Measurements from ENCODE around the gene CRYGN. TPM values are rescaled to one million over a fixed set of nuclear protein-coding genes. Genes with fewer than 3 reads are reported as not detected.

CRYGN gene
- total and polyA plus RNA-seq, 2 of the 13 experiments (the other 11 are each of a cell fraction or from before 2014, with no cell fraction given) = 0.11 TPM; not detected in 1

GRCh38 chr7:151389768-151390597, 50.0 kb downstream of the CRYGN start (continued):
- TF ChIP-seq KAT8 (CRISPR knock-in tag; IDR thresholded peaks at IDR 0.05) (no peak), KDM5B (CRISPR knock-in tag; IDR thresholded peaks at IDR 0.05; ENCODE audit: borderline replicate concordance) (no peak), CENPX (CRISPR knock-in tag; IDR thresholded peaks at IDR 0.05) (no peak), HDAC6 (IDR thresholded peaks at IDR 0.05; ENCODE audit: low read depth, low read length) (no peak), KLF9 (CRISPR knock-in tag; IDR thresholded peaks at IDR 0.05; ENCODE audit: low read depth) (no peak), PAF1 (CRISPR knock-in tag; IDR thresholded peaks at IDR 0.05) (no peak), DPF2 (CRISPR knock-in tag; IDR thresholded peaks at IDR 0.05; ENCODE audit: borderline replicate concordance, low read depth) (no peak), LBX2 (CRISPR knock-in tag; IDR thresholded peaks at IDR 0.05; ENCODE audit: borderline replicate concordance) (no peak), NFATC3 (CRISPR knock-in tag; IDR thresholded peaks at IDR 0.05) (no peak), MAX (IDR thresholded peaks at IDR 0.05) (no peak), ZNF10 (CRISPR knock-in tag; IDR thresholded peaks at IDR 0.05; ENCODE audit: borderline replicate concordance, low read depth) (no peak), ZNF557 (CRISPR knock-in tag; IDR thresholded peaks at IDR 0.05) (no peak)

DNA sequence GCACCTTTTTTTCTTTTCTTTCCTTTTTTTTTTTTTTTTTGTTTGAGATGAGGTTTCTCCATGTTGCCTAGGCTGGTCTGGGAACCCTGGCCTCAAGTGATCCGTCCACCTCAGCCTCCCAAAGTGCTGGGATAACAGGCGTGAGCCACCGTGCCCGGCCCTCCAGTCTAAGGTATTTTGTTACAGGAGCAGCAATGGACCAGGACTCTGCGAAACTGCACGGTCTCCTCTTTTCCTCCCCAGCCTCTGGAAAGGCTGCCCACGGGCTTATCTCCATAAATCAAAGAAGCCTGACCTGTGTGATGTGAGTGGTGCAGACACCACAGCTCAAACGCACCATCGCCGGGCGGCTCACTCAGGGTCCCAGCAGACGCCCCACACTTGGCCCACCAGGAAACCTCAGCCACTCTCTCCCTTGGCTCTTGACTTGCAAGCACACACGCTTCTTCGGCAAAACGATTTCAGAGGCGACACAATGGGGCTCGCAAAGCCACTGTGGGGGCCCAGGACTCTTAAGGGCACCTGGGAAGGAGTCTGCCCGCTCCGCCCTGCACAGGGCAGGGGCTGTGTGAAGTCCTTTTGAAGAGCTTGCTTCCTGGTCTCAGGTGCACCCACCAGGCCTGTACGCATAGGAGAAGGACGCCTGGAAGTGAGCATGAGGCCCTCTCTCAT, 50.7 kb downstream of the CRYGN start:
- in situ Hi-C loops (cut with HindIII; ENCODE audit: extremely low pct_ligation_motif_present, low pct_unique_long_range_greater_than_20kb) (no loop called here), intact Hi-C loops (cut with micrococcal nuclease; ENCODE audit: unreplicated experiment) (no loop called here)
- H3K79me2 ChIP-seq (ENCODE audit: insufficient read depth, low read length) = no peaks in the 10 kb centered on the region
- ChIA-PET CTCF (ENCODE audit: low intra/inter-chr PET ratio, low total read pairs) (no interaction called here), POLR2A (no interaction called here)
- H3K27ac ChIP-seq (ENCODE audit: extremely low read length, insufficient read depth, low read length) = no peak overlapping the region
- H3K9ac ChIP-seq (ENCODE audit: insufficient read depth, low read depth, low read length) = no peak overlapping the region
- H3K27me3 ChIP-seq (ENCODE audit: control insufficient read depth in 1 of 2, insufficient read depth in 2 of 2, low read length in 2 of 2) = peaks cover 23 to 97% of the 10 kb centered on the region in 2 experiments
- no peak for ATAC-seq
- FAIRE-seq = no peak
- no peak overlapping the region for H3K4me3 ChIP-seq (replicated peaks in 1 of 3; ENCODE audit: insufficient read depth in 1 of 3, low read depth in 2 of 3, low read length in 3 of 3)
- no peak overlapping the region for H2AFZ ChIP-seq (ENCODE audit: low read length)
- no peaks in the 10 kb centered on the region for H3K36me3 ChIP-seq (replicated peaks in 1 of 2; ENCODE audit: control insufficient read depth in 1 of 2, insufficient read depth in 2 of 2, low read length in 2 of 2)
- BruUV-seq (replicated peaks) = no TSS peak
- 54% methylated on average over 20 of the region's 21 CpGs for WGBS (ENCODE audit: low lambda C conversion rate)
- H3K4me2 ChIP-seq (ENCODE audit: low read depth, low read length) = no peak overlapping the region
- H3K4me1 ChIP-seq (ENCODE audit: insufficient read depth, low read length) = no peaks in the 10 kb centered on the region
- H3K9me3 ChIP-seq (ENCODE audit: low read length) = no peaks in the 10 kb centered on the region
- DNase-seq (ENCODE audit: low spot score) = no peak
- no peaks in the 10 kb centered on the region for H4K20me1 ChIP-seq (ENCODE audit: insufficient read depth, low read length)
- no peak for TF ChIP-seq PLRG1 (conservative IDR thresholded peaks at IDR 0.05)
- no peak for TF ChIP-seq MTF1 (CRISPR knock-in tag; IDR thresholded peaks at IDR 0.05)
- no peak for TF ChIP-seq GTF3A (CRISPR knock-in tag; conservative IDR thresholded peaks at IDR 0.05)
- TF ChIP-seq, protein P1, sequence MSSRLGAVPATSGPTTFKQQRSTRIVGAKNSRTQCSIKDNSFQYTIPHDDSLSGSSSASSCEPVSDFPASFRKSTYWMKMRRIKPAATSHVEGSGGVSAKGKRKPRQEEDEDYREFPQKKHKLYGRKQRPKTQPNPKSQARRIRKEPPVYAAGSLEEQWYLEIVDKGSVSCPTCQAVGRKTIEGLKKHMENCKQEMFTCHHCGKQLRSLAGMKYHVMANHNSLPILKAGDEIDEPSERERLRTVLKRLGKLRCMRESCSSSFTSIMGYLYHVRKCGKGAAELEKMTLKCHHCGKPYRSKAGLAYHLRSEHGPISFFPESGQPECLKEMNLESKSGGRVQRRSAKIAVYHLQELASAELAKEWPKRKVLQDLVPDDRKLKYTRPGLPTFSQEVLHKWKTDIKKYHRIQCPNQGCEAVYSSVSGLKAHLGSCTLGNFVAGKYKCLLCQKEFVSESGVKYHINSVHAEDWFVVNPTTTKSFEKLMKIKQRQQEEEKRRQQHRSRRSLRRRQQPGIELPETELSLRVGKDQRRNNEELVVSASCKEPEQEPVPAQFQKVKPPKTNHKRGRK (CRISPR knock-in tag; IDR thresholded peaks at IDR 0.05) = no peak
- TF ChIP-seq ZNF543 (CRISPR knock-in tag; IDR thresholded peaks at IDR 0.05) = no peak
- TF ChIP-seq, protein P2, sequence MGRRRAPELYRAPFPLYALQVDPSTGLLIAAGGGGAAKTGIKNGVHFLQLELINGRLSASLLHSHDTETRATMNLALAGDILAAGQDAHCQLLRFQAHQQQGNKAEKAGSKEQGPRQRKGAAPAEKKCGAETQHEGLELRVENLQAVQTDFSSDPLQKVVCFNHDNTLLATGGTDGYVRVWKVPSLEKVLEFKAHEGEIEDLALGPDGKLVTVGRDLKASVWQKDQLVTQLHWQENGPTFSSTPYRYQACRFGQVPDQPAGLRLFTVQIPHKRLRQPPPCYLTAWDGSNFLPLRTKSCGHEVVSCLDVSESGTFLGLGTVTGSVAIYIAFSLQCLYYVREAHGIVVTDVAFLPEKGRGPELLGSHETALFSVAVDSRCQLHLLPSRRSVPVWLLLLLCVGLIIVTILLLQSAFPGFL (CRISPR knock-in tag; IDR thresholded peaks at IDR 0.05) = no peak
- no peak for TF ChIP-seq TOE1 (CRISPR knock-in tag; IDR thresholded peaks at IDR 0.05)
